Endothelial cell of umbilical vein (primary cell): Measurements from ENCODE around the gene ABCC1. TPM values are rescaled to one million over a fixed set of nuclear protein-coding genes. Genes with fewer than 3 reads are reported as not detected.
A peak's percentile ranks its signal among the peaks of the same experiment; 100 is the strongest.

Source experiments
- BruUV-seq: library from RNA; stranded (reverse); fragments of 400-500 nt; replicated peaks from 2 replicates; lab custom pipeline; 2021; lab: Mats Ljungman, UMichigan
- CTCF ChIA-PET: fragments of 300-600, 350-600 bp; sonication (Branson Sonifier 250); formaldehyde crosslinking; loops from one replicate; lab custom pipeline; 2021; ENCODE audit warnings: antibody characterized with exemption, inconsistent platforms; lab: Charles Lee
- POLR2A ChIA-PET: fragments of 300-600, 350-600 bp; sonication (Branson Sonifier 250); formaldehyde crosslinking; loops from one replicate; lab custom pipeline; 2021; ENCODE audit warnings: antibody characterized with exemption, inconsistent platforms; lab: Charles Lee
- DNase-seq: peaks from one replicate; pipeline ENCODE4 v3.0.0-alpha.2; 2011; ENCODE audit warnings: low read depth, low spot score
- FAIRE-seq: peaks from 2 replicates; lab custom pipeline; 2011; peaks lifted over from hg19 to GRCh38; lab: Jason Lieb, UNC
- H2AFZ ChIP-seq: 2 replicates; pipeline ENCODE4 v1.6.0; 2012; ENCODE audit warnings: low read depth, low read length, control low read depth, inconsistent platforms
- H3K27ac ChIP-seq: 2 replicates; pipeline ENCODE4 v1.5.1; 2011; ENCODE audit warnings: low read depth, mild to moderate bottlenecking, control low read depth, low read length, moderate library complexity; ENCODE audit not compliant: insufficient read depth
- H3K27me3 ChIP-seq, 2 experiments: 2 replicates each; pipeline versions ENCODE4 v1.6.0 to v1.6.1; 2011; ENCODE audit warnings: low read length in 2 of 2, mixed read lengths in 1 of 2; ENCODE audit not compliant: control insufficient read depth in 2 of 2, insufficient read depth in 2 of 2
- H3K36me3 ChIP-seq, 2 experiments: 2 replicates in 1 of 2; 3 replicates in 1 of 2; pipeline ENCODE4 v1.5.1; 2011; ENCODE audit warnings: low read length in 2 of 2, mild to moderate bottlenecking in 1 of 2, moderate library complexity in 1 of 2; ENCODE audit not compliant: control insufficient read depth in 2 of 2, insufficient read depth in 2 of 2; ENCODE audit errors: extremely low read depth in 1 of 2
- H3K4me1 ChIP-seq: 3 replicates; pipeline ENCODE4 v1.5.1; 2011; ENCODE audit warnings: mild to moderate bottlenecking, low read length; ENCODE audit not compliant: control insufficient read depth, insufficient read depth; ENCODE audit errors: extremely low read depth
- H3K4me2 ChIP-seq: 2 replicates; pipeline ENCODE4 v1.6.1; 2011; ENCODE audit warnings: low read length, control low read depth, mixed read lengths; ENCODE audit not compliant: insufficient read depth
- H3K4me3 ChIP-seq, 3 experiments: fragments of 200-600 bp in 1 of 3; sonication (generic), shearing (Covaris generic) in 1 of 3; replicated peaks in 1 of 3; 2 replicates each; pipeline ENCODE4 v1.5.1; 2011 to 2016; ENCODE audit warnings: control low read depth in 3 of 3, low read length in 3 of 3, mild to moderate bottlenecking in 2 of 3, inconsistent platforms in 1 of 3, low read depth in 1 of 3, moderate library complexity in 1 of 3; ENCODE audit not compliant: insufficient read depth in 1 of 3
- H3K79me2 ChIP-seq: 2 replicates; pipeline ENCODE4 v1.6.0; 2012; ENCODE audit warnings: low read length, inconsistent platforms; ENCODE audit not compliant: control insufficient read depth, insufficient read depth
- H3K9ac ChIP-seq: replicated peaks from 2 replicates; pipeline ENCODE3; 2011; ENCODE audit warnings: low read length, control low read depth; ENCODE audit not compliant: insufficient read depth; ENCODE audit errors: extremely low read depth
- H3K9me1 ChIP-seq: replicated peaks from 3 replicates; pipeline ENCODE4 v1.6.0; 2011; ENCODE audit warnings: mild to moderate bottlenecking, low read length; ENCODE audit not compliant: control insufficient read depth, insufficient read depth; ENCODE audit errors: extremely low read depth
- H3K9me3 ChIP-seq: replicated peaks from 2 replicates; pipeline ENCODE4 v1.5.1; 2012; ENCODE audit warnings: low read length, inconsistent platforms; ENCODE audit not compliant: control insufficient read depth, insufficient read depth
- H4K20me1 ChIP-seq: replicated peaks from 2 replicates; pipeline ENCODE3; 2011; ENCODE audit warnings: mild to moderate bottlenecking, low read length; ENCODE audit not compliant: control insufficient read depth, insufficient read depth; ENCODE audit errors: extremely low read depth
- GATA2 ChIP-seq: IDR thresholded peaks from 2 replicates; pipeline ENCODE4 v1.7.0; 2011; ENCODE audit warnings: low read depth, mild to moderate bottlenecking, moderate library complexity, mixed read lengths, low read length; ENCODE audit not compliant: insufficient read length, insufficient read depth
- JUN ChIP-seq: IDR thresholded peaks from 2 replicates; pipeline ENCODE4 v1.6.1; 2011; ENCODE audit warnings: borderline replicate concordance, low read depth; ENCODE audit not compliant: insufficient read length, insufficient read depth
- MYC ChIP-seq: IDR thresholded peaks from one replicate; pipeline ENCODE4 v1.6.1; 2011; ENCODE audit warnings: mild to moderate bottlenecking, low read depth, low read length
- POLR2A ChIP-seq: IDR thresholded peaks from 2 replicates; pipeline ENCODE4 v1.6.1; 2012; ENCODE audit warnings: low read depth, mild to moderate bottlenecking, control low read depth, low read length
- POLR2AphosphoS5 ChIP-seq: IDR thresholded peaks from 2 replicates; pipeline ENCODE4 v1.6.1; 2012; ENCODE audit warnings: low read depth, mild to moderate bottlenecking, control low read depth, low read length, moderate library complexity; ENCODE audit not compliant: insufficient read depth
- dilution Hi-C: fragments of 300-500 bp; cut with MboI; formaldehyde crosslinking; loops from one replicate; pipeline ENCODE4 v1.15.0; 2019; ENCODE audit warnings: low sequenced_read_pairs; ENCODE audit not compliant: extremely low pct_ligation_motif_present
- intact Hi-C: fragments of 100-400 bp; cut with micrococcal nuclease; formaldehyde crosslinking; loops from one replicate; pipeline ENCODE4 v1.10.0; 2022
- polyA plus RNA-seq, 4 experiments: library from polyadenylated mRNA; depleted of rRNA in 3 of 4; stranded (reverse) in 3 of 4; unstranded in 1 of 4; fragments of >200 nt; gene quantifications; 2 replicates each; pipeline versions ENCODE4 v1.2.1 to v1.2.3, GENCODE V29; 2011 to 2012; ENCODE audit warnings: missing spikeins in 1 of 4
- total RNA-seq: library from RNA; stranded (reverse); gene quantifications from 2 replicates; pipeline ENCODE4 v1.2.3, GENCODE V29; 2021
- TF ChIP-seq, protein P1 (sequence below): IDR thresholded peaks from 2 replicates; pipeline ENCODE4 v1.6.1; 2011; ENCODE audit not compliant: insufficient read depth, insufficient read length

Gene ABCC1
- total and polyA plus RNA-seq, 2 donors (not counting 3 experiments of a cell fraction or from before 2014, with no cell fraction given), result 46.1 to 89.2 TPM

DNA sequence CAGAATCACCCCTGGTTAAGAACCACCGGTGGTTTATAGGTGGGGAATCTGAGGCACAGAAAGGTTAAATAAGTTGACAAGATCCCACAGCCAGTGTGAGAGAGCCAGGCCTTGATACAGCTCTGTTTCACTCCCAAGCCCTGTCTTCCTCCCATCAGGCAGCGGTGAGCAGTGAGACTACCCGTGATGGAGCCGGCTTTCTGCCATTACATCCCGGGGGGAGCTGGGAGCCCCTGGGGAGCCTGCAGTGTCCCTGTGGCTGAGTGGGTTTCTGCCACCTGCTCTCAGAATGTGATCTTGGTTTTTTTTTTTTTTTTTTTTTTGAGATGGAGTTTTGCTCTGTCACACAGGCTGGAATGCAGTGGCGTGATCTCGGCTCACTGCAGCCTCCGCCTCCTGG is 66.4 kb downstream of the ABCC1 start:
- H3K4me1 ChIP-seq, result peaks cover 1% of the 10 kb centered on the region
- no peak overlapping the region for H3K27ac ChIP-seq
- no peak overlapping the region for H3K9ac ChIP-seq
- H4K20me1 ChIP-seq, result no peaks in the 10 kb centered on the region
- no peaks in the 10 kb centered on the region for H3K9me3 ChIP-seq
- TF ChIP-seq MYC (no peak), POLR2AphosphoS5 (no peak), GATA2 (no peak), JUN (no peak)
- H3K4me3 ChIP-seq, result no peak overlapping the region
- intact Hi-C loops (no loop called here), dilution Hi-C loops (no loop called here)
- BruUV-seq, result no TSS peak
- POLR2A ChIA-PET, result no interaction called here
- H3K4me2 ChIP-seq, result no peak overlapping the region
- no peak for DNase-seq
- H3K36me3 ChIP-seq, result peaks cover 2 to 22% of the 10 kb centered on the region in 2 experiments
- H3K27me3 ChIP-seq, result no peaks in the 10 kb centered on the region
- no peak overlapping the region for H2AFZ ChIP-seq
- no peaks in the 10 kb centered on the region for H3K9me1 ChIP-seq
- CTCF ChIA-PET, result interaction anchor here (0.7 to 1.2 kb wide), 2 partner anchors 11 to 141 kb away, joined by 3 to 4 read pairs; no protein-coding TSS in a partner anchor
- no peak for FAIRE-seq
- peaks cover 10% of the 10 kb centered on the region for H3K79me2 ChIP-seq

DNA sequence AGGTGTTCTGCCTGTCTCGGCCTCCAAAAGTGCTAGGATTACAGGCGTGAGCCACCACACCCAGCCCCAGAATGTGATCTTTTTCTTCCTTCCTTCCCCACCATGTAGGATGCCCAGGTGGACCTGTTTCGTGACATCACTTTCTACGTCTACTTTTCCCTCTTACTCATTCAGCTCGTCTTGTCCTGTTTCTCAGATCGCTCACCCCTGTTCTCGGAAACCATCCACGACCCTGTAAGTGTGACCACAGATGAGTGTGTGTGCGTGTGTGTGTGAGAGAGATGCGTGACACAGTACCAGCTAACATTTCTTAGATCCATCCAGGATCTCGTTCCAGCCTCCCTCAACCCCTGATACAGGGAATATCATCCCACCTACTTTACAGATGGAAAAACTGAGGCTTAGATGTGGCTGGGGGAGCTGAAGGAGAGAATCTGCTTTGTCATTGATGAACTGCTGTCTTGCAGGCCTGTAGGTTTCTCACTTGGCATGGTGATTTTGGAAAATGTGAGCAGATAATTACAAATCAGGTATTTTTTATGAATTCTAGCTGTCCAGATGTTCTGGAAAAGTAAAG is 67.1 kb downstream of the ABCC1 start:
- H3K27me3 ChIP-seq, result no peaks in the 10 kb centered on the region
- POLR2A ChIA-PET, result no interaction called here
- H2AFZ ChIP-seq, result no peak overlapping the region
- CTCF ChIA-PET, result interaction anchor here (1.2 kb wide), 1 partner anchor 141 kb away, joined by 4 read pairs; no protein-coding TSS in a partner anchor
- intact Hi-C loops, result no loop called here
- no peaks in the 10 kb centered on the region for H4K20me1 ChIP-seq
- no peak overlapping the region for H3K9ac ChIP-seq
- BruUV-seq, result TSS peak; percentile 1
- peaks cover 2 to 21% of the 10 kb centered on the region in 2 experiments for H3K36me3 ChIP-seq
- H3K4me3 ChIP-seq, result no peak overlapping the region
- DNase-seq, result no peak
- FAIRE-seq, result no peak
- H3K4me1 ChIP-seq, result peaks cover 7% of the 10 kb centered on the region
- no peaks in the 10 kb centered on the region for H3K9me3 ChIP-seq
- dilution Hi-C loops, result no loop called here
- no peak overlapping the region for H3K27ac ChIP-seq
- TF ChIP-seq GATA2, result no peak
- TF ChIP-seq, protein P1, sequence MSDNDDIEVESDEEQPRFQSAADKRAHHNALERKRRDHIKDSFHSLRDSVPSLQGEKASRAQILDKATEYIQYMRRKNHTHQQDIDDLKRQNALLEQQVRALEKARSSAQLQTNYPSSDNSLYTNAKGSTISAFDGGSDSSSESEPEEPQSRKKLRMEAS, result no peak
- no peak for TF ChIP-seq POLR2A
- TF ChIP-seq MYC, result no peak
- peaks cover 10% of the 10 kb centered on the region for H3K79me2 ChIP-seq
- H3K9me1 ChIP-seq, result no peaks in the 10 kb centered on the region
- H3K4me2 ChIP-seq, result no peak overlapping the region
